Prostate gland (tissue), 1 donor: ENCODE data around the gene TMTC2.

Experiments used
- POLR2A ChIP-seq: fragments of 450-650 bp; IDR thresholded peaks from one replicate; pipeline ENCODE4 v1.6.1; 2016; ENCODE audit warnings: antibody characterized with exemption, mild to moderate bottlenecking
- POLR2AphosphoS5 ChIP-seq: sonication (generic); formaldehyde crosslinking; IDR thresholded peaks from one replicate; pipeline ENCODE4 v1.6.1; 2017; ENCODE audit warnings: antibody characterized with exemption

DNA sequence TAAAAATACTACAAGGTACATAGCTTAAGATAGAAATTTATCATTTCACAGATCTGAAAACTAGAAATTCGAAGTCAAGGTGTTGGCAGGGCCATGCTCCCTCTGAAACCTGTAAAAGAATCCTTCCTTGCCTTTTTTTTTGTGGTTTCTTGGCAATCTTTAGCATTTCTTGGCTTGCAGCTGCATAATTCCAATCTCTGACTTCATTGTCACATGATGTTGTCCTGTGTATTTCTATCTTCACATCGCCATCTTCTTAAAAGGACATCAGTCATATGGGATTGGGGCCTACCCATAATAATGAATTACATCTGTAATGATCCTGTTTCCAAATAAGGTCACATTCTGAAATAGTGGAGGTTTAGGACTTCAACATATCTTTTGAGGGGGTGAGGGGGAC, 250.4 kb downstream of the TMTC2 start:
- no peak for TF ChIP-seq POLR2A
- no peak for TF ChIP-seq POLR2AphosphoS5
